ENCODE results near the gene TNFAIP8.

DNA sequence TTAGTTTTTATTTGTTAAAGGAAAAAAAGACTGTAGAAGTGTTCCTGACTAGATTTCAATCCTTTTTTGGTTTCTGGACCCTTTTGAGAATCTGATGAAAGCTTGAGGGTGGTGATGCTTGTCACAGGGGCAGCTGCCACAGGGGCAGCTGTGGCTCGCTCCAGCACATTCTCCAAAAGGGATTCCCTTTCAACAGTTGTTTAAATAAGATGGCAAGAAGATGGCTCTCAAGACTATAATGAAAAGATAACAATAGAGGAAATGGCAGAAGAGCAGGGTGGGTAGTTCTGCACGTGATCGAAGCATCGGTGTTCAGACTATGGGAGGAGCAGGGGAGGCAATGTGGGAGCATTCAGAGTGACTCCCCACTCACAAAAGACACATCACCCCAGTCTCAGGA, 46.5 kb upstream of the TNFAIP8 start:
- no peak for TF ChIP-seq GATA2 (IDR thresholded peaks at IDR 0.05; ENCODE audit: low read depth, low read length)
- TF ChIP-seq GATA3 (IDR thresholded peaks at IDR 0.05; ENCODE audit: low read depth, low read length) = no peak
